CD4-positive, alpha-beta T cell (primary cell): ENCODE results near the gene CD40LG. TPM values are rescaled to one million over a fixed set of nuclear protein-coding genes. Genes with fewer than 3 reads are reported as not detected.

Experiments
- ATAC-seq: fragments of 200-7000 bp; cut with Tn5 transposase; one replicate; pipeline ENCODE4 v1.10.0; 2022; ENCODE audit warnings: mild to moderate bottlenecking; ENCODE audit not compliant: poor library complexity
- CTCF ChIA-PET: fragments of 350-600 bp; sonication (Branson Sonifier 250); formaldehyde crosslinking; loops from one replicate; lab custom pipeline; 2021; ENCODE audit warnings: antibody characterized with exemption, inconsistent platforms; lab: Charles Lee
- POLR2A ChIA-PET: fragments of 350-600 bp; sonication (Branson Sonifier 250); formaldehyde crosslinking; loops from one replicate; lab custom pipeline; 2021; ENCODE audit warnings: antibody characterized with exemption, inconsistent platforms; lab: Charles Lee
- DNase-seq, 14 experiments: peaks; one replicate each; pipeline ENCODE4 v3.0.0-alpha.2; 2013 to 2020; ENCODE audit warnings: mixed read lengths in 2 of 14
- H3K27ac ChIP-seq, 2 donors: one replicate each; pipeline versions ENCODE4 v1.5.1 to v1.7.0; 2013; ENCODE audit warnings: low read length in 2 of 2, low read depth in 1 of 2, mild to moderate bottlenecking in 1 of 2
- H3K27me3 ChIP-seq, 2 experiments: 1 replicate in 1 of 2; 2 replicates in 1 of 2; pipeline versions ENCODE4 v1.6.1 to v1.7.0; 2013; ENCODE audit warnings: low read length in 2 of 2, control low read depth in 1 of 2, mild to moderate bottlenecking in 1 of 2, moderate library complexity in 1 of 2; ENCODE audit not compliant: insufficient read depth in 2 of 2, control insufficient read depth in 1 of 2
- H3K36me3 ChIP-seq: one replicate; pipeline ENCODE4 v1.6.1; 2013; ENCODE audit warnings: low read length, control low read depth; ENCODE audit not compliant: insufficient read depth
- H3K4me1 ChIP-seq: one replicate; pipeline ENCODE4 v1.6.1; 2013; ENCODE audit warnings: low read length, control low read depth; ENCODE audit not compliant: insufficient read depth
- H3K4me3 ChIP-seq: one replicate; pipeline ENCODE4 v1.5.1; 2013; ENCODE audit warnings: mild to moderate bottlenecking, low read length, moderate library complexity
- H3K9me3 ChIP-seq, 2 experiments: 1 replicate in 1 of 2; 2 replicates in 1 of 2; pipeline versions ENCODE4 v1.6.1 to v1.7.0; 2013; ENCODE audit warnings: low read length in 2 of 2, mild to moderate bottlenecking in 2 of 2, control low read depth in 1 of 2, moderate library complexity in 1 of 2; ENCODE audit not compliant: control insufficient read depth in 1 of 2, insufficient read depth in 1 of 2
- H3K27ac Mint-ChIP-seq: one replicate; pipeline ENCODE4 v1.8.0; 2020; ENCODE audit warnings: mixed read lengths
- H3K27me3 Mint-ChIP-seq: one replicate; pipeline ENCODE4 v1.8.0; 2021; ENCODE audit warnings: mixed read lengths
- H3K36me3 Mint-ChIP-seq: one replicate; pipeline ENCODE4 v1.8.0; 2021; ENCODE audit warnings: low read depth, mixed read lengths
- H3K4me1 Mint-ChIP-seq: one replicate; pipeline ENCODE4 v1.8.0; 2021; ENCODE audit warnings: low read depth, mixed read lengths
- H3K4me3 Mint-ChIP-seq: one replicate; pipeline ENCODE4 v1.8.0; 2020; ENCODE audit warnings: mild to moderate bottlenecking, mixed read lengths
- H3K9me3 Mint-ChIP-seq: one replicate; pipeline ENCODE4 v1.8.0; 2020; ENCODE audit warnings: mixed read lengths
- CTCF ChIP-seq: fragments of 200-600 bp; IDR thresholded peaks from one replicate; pipeline ENCODE4 v1.8.0; 2022; ENCODE audit warnings: antibody characterized with exemption, mild to moderate bottlenecking
- intact Hi-C, 2 experiments: fragments of 100-400 bp; cut with DNase I in 1 of 2; cut with micrococcal nuclease in 1 of 2; formaldehyde crosslinking; loops; one replicate each; pipeline versions ENCODE4 v1.15.1 to v1.9.0; 2023 to 2025; cut with DNase I, micrococcal nuclease
- total RNA-seq, 174 experiments: library from RNA in 2 of 174; stranded (reverse) in 2 of 174; gene quantifications; one replicate each; pipeline ENCODE4 v1.2.3 and lab custom pipeline; 2021 to 2026

The CD40LG gene
- total RNA-seq, 2 experiments from 2014 or later: 44.7 to 47.6 TPM

- Mint-ChIP-seq H3K4me1 (peaks cover 98% of the 10 kb centered on the region), H3K9me3 (no peaks in the 10 kb centered on the region), H3K27me3 (no peaks in the 10 kb centered on the region), H3K4me3 (peak overlapping the region; percentile 99), H3K36me3 (peaks cover 97% of the 10 kb centered on the region), H3K27ac (peak overlapping the region; percentile 92)
- intact Hi-C loops: no loop called here
- CTCF ChIA-PET: interaction anchor here (0.8 to 1.6 kb wide), 5 partner anchors 11 to 110 kb away, joined by 3 to 4 read pairs (median 3); no protein-coding TSS in a partner anchor
- ATAC-seq (peak; percentile 10), DNase-seq (peak in 5 of 14 experiments; percentile 16 to 50 (median 45))
- H3K4me1 ChIP-seq: peaks cover 76% of the 10 kb centered on the region
- POLR2A ChIA-PET: interaction anchor here (0.6 to 4.5 kb wide), 31 partner anchors 7 to 222 kb away, joined by 3 to 72 read pairs (median 6); partner anchors contain the start of gene RBMX
- no peak for TF ChIP-seq CTCF
- H3K4me3 ChIP-seq: peak overlapping the region; percentile 36
- no peaks in the 10 kb centered on the region for H3K27me3 ChIP-seq
- H3K9me3 ChIP-seq: no peaks in the 10 kb centered on the region
- H3K27ac ChIP-seq: peak overlapping the region; percentile 74 to 75
- H3K36me3 ChIP-seq: peaks cover 78% of the 10 kb centered on the region
These were observed 10.2 kb downstream of the CD40LG start for GRCh38 chrX:136658151-136658550.

GRCh38 chrX:136659174-136659573 lies 11.2 kb downstream of the CD40LG start:
- Mint-ChIP-seq H3K27me3 (no peaks in the 10 kb centered on the region), H3K27ac (peak overlapping the region; percentile 92), H3K4me3 (peak overlapping the region; percentile 99), H3K9me3 (no peaks in the 10 kb centered on the region), H3K36me3 (peaks cover 96% of the 10 kb centered on the region), H3K4me1 (peaks cover 96% of the 10 kb centered on the region)
- DNase-seq (peak in 4 of 14 experiments; percentile 24 to 46 (median 42)), ATAC-seq (peak; percentile 34)
- H3K36me3 ChIP-seq: peaks cover 74% of the 10 kb centered on the region
- TF ChIP-seq CTCF: no peak
- no peaks in the 10 kb centered on the region for H3K27me3 ChIP-seq
- peak overlapping the region; percentile 48 to 74 for H3K27ac ChIP-seq
- no peaks in the 10 kb centered on the region for H3K9me3 ChIP-seq
- intact Hi-C loops: loop anchor here in 1 of 2 experiments (1.0 kb wide), 1 partner anchor 9 kb away; no protein-coding TSS in a partner anchor
- H3K4me1 ChIP-seq: peaks cover 78% of the 10 kb centered on the region
- CTCF ChIA-PET: interaction anchor here (1.1 to 1.6 kb wide), 4 partner anchors 22 to 52 kb away, joined by 3 to 5 read pairs (median 4); no protein-coding TSS in a partner anchor
- POLR2A ChIA-PET: interaction anchor here (0.7 to 4.5 kb wide), 19 partner anchors 8 to 103 kb away, joined by 3 to 72 read pairs (median 8); no protein-coding TSS in a partner anchor
- peak overlapping the region; percentile 36 for H3K4me3 ChIP-seq

- H3K27ac ChIP-seq: peak overlapping the region; percentile 60 to 65
- intact Hi-C loops: no loop called here
- peak overlapping the region; percentile 92 for H3K27ac Mint-ChIP-seq
These were observed 12.9 kb downstream of the CD40LG start for GRCh38 chrX:136660896-136661295.

More at GRCh38 chrX:136660896-136661295, 12.9 kb downstream of the CD40LG start:
- Mint-ChIP-seq H3K4me3 (peak overlapping the region; percentile 49), H3K4me1 (peaks cover 93% of the 10 kb centered on the region), H3K36me3 (peaks cover 96% of the 10 kb centered on the region), H3K27me3 (no peaks in the 10 kb centered on the region), H3K9me3 (no peaks in the 10 kb centered on the region)
- no peak for ATAC-seq
- Histone ChIP-seq H3K36me3 (peaks cover 69% of the 10 kb centered on the region), H3K27me3 (no peaks in the 10 kb centered on the region), H3K9me3 (no peaks in the 10 kb centered on the region), H3K4me3 (no peak overlapping the region), H3K4me1 (peaks cover 86% of the 10 kb centered on the region)
- no peak for DNase-seq
- CTCF ChIA-PET: no interaction called here
- TF ChIP-seq CTCF: no peak
- POLR2A ChIA-PET: interaction anchor here (0.9 to 4.5 kb wide), 11 partner anchors 11 to 106 kb away, joined by 3 to 72 read pairs (median 6); no protein-coding TSS in a partner anchor
